GM13976 (cell line): ENCODE results near the gene ARTN.

Source experiments
- DNase-seq: peaks from one replicate; pipeline ENCODE4 v3.0.0; 2012; ENCODE audit warnings: low spot score
- CTCF ChIP-seq: IDR thresholded peaks from 2 replicates; pipeline ENCODE4 v1.5.1; 2012; ENCODE audit warnings: borderline replicate concordance, mild to moderate bottlenecking; ENCODE audit not compliant: insufficient read depth; ENCODE audit errors: extremely low read depth, missing control alignments, control extremely low read depth
- in situ Hi-C: fragments of 300-500 bp; cut with MboI; formaldehyde crosslinking; loops from one replicate; pipeline ENCODE4 v1.12.0; 2022; ENCODE audit warnings: low sequenced_read_pairs, mixed read lengths, inconsistent platforms; ENCODE audit not compliant: unreplicated experiment

The ARTN gene

GRCh38 chr1:43921022-43921421, 12.6 kb upstream of the ARTN start:
- in situ Hi-C loops: no loop called here
- DNase-seq: no peak
- no peak for TF ChIP-seq CTCF

GRCh38 chr1:43924516-43924915, 9.1 kb upstream of the ARTN start:
- DNase-seq: no peak
- TF ChIP-seq CTCF: no peak
- in situ Hi-C loops: no loop called here

GRCh38 chr1:43925846-43926245, 7.8 kb upstream of the ARTN start:
- DNase-seq: no peak
- TF ChIP-seq CTCF: no peak
- in situ Hi-C loops: loop anchor here (25.0 kb wide), 2 partner anchors 389 to 689 kb away; partner anchors contain the start of gene PTPRF

GRCh38 chr1:43930168-43930948, 3.2 kb upstream of the ARTN start:
- TF ChIP-seq CTCF: peak; percentile 13
- in situ Hi-C loops: loop anchor here (10.0 to 25.0 kb wide), 3 partner anchors 166 to 693 kb away; partner anchors contain the start of gene PTPRF
- DNase-seq: peak; percentile 52

- no peak for DNase-seq
- in situ Hi-C loops: loop anchor here (10.0 to 25.0 kb wide), 3 partner anchors 166 to 694 kb away; partner anchors contain the start of gene PTPRF
- no peak for TF ChIP-seq CTCF
Measured at GRCh38 chr1:43930949-43931275, 2.7 kb upstream of the ARTN start.

GRCh38 chr1:43931711-43932660, 1.6 kb upstream of the ARTN start:
- in situ Hi-C loops: loop anchor here (10.0 to 25.0 kb wide), 3 partner anchors 167 to 695 kb away; partner anchors contain the start of gene PTPRF
- no peak for DNase-seq
- no peak for TF ChIP-seq CTCF
